HG03439 (cell line): ENCODE data around the gene POM121C.
"Not testable (repeated sequence)": the region's sequence is repeated elsewhere in the genome, so short reads cannot be mapped to it uniquely, and the experiment has no call there.

Experiments
- ATAC-seq: cut with Tn5 transposase; IDR thresholded peaks from one replicate; pipeline ENCODE4 v1.9.1; 2021; ENCODE audit warnings: mild to moderate bottlenecking, moderate library complexity; ENCODE audit not compliant: unreplicated experiment

The POM121C gene

GRCh38 chr7:75397865-75398264, 88.2 kb downstream of the POM121C start:
- not testable (repeated sequence) for ATAC-seq

GRCh38 chr7:75395329-75395728, 90.8 kb downstream of the POM121C start, which contains the start of gene TRIM73:
TRIM73 (plus strand) TSS chr7:75395629; CDS start chr7:75398934, 3,305 bp downstream.
- ATAC-seq = not testable (repeated sequence)

- not testable (repeated sequence) for ATAC-seq
Observed at GRCh38 chr7:75393194-75393593, 92.9 kb downstream of the POM121C start.

GRCh38 chr7:75374519-75375317, 111.4 kb downstream of the POM121C start:
- not testable (repeated sequence) for ATAC-seq

- ATAC-seq = not testable (repeated sequence)
Observed at GRCh38 chr7:75374144-75374518, 112.0 kb downstream of the POM121C start.

GRCh38 chr7:75367313-75367712, 118.8 kb downstream of the POM121C start:
- ATAC-seq = not testable (repeated sequence)
